ENCODE results near the gene ST6GALNAC3.
"Not testable (repeated sequence)": the region's sequence is repeated elsewhere in the genome, so short reads cannot be mapped to it uniquely, and the experiment has no call there.

Gene ST6GALNAC3

DNA sequence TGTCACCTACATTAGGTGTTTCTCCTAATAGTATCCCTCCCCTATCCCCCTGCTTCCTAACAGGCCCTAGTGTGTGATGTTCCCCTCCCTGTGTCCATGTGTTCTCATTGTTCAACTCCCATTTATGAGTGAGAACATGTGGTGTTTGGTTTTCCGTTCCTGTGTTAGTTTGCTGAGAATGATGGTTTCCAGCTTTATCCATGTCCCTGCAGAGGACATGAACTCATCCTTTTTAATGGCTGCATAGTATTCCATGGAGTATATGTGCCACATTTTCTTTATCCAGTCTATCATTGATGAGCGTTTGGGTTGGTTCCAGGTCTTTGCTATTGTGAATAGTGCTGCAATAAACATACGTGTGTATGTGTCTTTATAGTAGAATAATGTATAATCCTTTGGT lies 267.3 kb downstream of the ST6GALNAC3 start:
- DNase-seq (ENCODE audit: low read depth) = not testable (repeated sequence)

DNA sequence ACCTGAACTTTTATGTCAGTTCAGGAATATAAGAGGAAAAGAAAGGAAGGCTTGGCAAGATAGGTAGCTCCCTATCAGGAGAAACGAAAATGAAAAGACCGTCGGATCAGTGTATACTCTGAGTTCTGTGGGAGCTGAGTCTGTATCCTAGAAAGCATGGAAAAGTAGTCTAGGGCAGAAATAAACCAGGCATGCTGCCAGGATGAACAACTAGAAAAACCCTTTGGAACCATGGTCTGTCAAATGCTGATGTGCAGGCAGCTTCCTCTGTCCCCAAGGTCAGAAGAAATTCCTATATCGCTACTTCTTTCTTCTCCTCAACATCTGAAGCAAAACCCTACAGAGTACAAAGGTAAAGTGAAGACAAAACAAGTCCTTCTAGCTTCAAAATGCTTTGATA lies 268.8 kb downstream of the ST6GALNAC3 start:
- DNase-seq (ENCODE audit: low read depth) = no peak

DNA sequence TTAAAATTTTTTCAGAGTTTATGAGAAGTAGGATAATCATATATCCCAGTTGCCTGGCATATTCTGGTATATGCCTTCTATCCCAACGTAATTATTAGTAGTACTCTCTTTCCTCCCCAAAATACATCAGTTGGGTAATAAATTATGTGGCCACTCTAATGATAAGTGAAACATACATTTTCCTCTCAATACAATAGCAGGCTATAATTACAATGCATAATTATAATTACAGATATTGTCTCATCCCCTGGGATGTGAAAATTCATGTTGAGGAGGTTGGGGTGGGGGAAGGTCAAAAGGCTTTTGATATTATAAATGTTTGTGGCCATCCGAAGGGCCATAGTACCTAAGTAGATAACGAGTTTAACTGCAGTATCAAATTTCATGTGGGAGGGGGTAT lies 277.1 kb downstream of the ST6GALNAC3 start:
- no peak for DNase-seq (ENCODE audit: low read depth)

DNA sequence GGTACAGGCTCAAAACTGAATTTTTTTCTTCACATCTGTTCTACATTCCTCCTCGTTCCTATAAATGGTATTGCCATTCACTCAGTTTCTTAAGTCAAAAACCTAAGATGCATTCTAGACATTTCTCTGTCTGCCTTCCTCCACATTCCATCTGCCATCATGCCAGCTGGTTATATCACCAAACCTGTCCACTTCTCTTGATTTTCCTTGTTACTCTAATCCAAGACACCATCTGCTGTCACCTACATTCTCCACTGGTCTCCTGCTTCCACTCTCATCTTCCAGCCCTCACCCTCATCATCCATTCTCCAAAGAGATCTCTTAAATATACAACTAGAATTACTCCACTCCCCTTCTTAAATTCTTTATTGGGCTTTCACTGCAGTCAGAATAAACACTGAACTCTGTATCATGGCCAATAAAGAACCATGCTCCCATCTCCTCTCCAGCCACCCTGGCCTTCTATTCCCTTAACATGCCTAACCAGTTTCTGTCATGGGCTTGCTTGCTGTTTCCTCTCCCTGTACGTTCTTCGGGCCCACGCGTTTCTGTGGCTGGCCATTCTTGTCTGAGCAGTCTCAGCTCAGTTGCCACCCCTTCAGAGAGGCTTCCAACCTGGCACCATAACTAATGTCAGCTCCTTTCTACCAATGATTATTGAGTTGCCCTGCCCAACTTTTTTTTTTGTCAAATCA lies 278.3 kb downstream of the ST6GALNAC3 start:
- DNase-seq (ENCODE audit: low read depth) = no peak

DNA sequence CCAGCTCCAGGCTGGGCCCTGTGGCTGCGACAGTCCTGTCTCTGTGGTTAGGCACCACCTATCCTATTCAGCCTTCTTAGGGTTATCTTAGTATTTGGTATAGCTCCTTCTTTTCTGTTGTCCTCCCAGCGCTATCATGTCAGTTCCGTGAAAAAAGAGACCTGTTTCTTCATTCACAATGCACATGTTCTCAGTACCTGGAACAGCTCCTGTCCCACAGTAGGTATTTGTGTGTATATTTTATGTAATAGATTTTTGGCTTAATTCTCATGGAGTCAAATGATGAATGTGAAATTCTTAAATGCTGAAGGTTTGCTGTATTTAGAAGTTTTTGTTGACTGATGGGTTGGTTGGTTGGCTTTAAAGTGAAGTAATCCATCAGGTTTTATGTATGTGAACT lies 279.7 kb downstream of the ST6GALNAC3 start:
- no peak for DNase-seq (ENCODE audit: low read depth)

DNA sequence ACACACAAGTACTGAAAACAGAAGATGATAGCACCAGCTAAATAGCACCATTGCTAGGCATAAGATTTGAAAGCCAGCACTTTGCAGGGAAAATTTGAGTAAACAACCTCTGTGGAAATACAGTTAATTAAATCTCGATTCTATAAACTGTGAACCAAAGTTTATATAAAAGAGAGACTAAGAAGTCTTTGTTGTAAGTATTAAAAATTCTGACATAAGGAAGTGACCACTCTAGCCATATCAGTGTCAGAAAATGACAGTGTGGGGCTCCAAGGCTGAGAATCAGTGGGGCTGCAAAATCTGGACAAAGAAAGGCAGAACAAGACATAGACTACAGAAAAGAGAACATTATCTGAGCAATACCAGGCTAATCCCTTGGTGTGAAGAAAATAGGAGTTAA lies 292.2 kb downstream of the ST6GALNAC3 start:
- DNase-seq (ENCODE audit: low read depth) = no peak

DNA sequence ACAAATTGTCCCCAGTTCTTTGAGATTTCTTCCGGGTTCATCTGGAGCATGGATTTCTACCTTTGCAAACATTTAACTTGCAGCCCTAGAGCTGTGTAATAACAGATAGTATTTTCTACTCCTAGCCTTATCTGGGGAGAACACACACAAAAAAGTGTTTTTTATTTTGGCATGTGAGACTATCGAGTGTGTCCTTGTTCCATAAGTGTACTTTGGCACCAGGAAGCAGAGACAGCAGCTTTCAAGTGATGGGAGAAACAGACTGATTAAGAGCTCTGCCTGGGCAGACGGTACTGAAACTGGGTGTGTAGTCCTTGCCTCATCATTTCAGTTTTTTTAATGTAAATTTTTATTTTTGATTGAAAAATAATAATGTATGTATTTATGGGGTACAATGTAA lies 297.4 kb downstream of the ST6GALNAC3 start:
- no peak for DNase-seq (ENCODE audit: low read depth)

DNA sequence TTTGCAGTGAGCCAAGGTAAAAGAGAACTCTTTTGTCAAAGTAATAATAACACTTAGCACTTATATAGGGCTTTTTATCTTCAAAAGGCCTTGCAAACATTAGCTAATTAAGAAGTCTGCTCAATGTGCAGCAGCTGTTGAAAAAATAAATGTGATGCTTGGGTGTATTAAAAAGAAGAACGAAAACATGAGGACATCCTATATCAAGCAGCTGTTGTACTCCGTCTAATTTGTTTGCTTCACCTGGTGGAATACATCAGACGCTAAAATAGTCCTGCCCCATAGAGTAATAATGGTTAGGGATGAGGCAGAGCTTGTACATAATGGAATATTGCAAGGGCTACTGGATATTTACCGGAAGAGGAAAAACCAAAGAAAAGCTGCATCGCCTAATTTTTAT lies 299.5 kb downstream of the ST6GALNAC3 start:
- DNase-seq (ENCODE audit: low read depth) = no peak

DNA sequence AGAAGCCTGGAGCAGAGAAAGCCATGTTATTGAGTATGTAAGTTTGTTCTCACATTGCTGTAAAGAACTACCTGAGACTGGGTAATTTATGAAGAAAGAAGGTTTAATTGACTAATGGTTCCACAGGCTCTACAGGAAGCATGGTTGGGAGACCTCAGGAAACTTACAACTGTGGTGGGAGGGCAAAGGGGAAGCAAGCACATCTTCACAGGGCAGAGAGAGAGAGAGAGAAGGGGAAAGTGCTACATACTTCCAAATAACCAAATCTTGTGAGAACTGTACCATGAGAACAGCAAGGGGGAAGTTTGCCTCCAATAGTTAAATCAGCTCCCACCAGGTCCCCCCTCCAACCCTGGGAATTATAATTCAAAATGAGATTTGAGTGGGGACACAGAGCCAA lies 302.7 kb downstream of the ST6GALNAC3 start:
- no peak for DNase-seq (ENCODE audit: low read depth)

DNA sequence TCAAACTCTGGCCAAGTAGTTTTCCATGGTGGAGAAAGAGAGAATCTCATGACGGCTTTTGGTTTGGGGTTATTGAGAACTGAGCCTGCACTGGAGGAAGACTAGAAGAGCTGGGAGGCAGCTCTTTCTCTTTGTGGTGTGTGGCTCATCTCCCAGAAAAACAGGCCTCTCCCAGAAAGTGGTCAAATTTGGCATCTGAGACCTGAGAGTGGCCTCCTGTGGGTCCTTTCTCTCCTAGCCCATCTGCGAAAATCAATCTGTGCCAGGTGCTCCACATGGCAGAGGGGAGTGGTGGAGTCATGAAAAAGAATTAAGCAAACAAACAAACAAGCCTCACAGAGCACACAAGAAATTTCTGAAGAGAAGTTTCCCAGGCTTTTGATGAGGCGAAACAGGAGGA lies 305.0 kb downstream of the ST6GALNAC3 start:
- no peak for DNase-seq (ENCODE audit: low read depth)

DNA sequence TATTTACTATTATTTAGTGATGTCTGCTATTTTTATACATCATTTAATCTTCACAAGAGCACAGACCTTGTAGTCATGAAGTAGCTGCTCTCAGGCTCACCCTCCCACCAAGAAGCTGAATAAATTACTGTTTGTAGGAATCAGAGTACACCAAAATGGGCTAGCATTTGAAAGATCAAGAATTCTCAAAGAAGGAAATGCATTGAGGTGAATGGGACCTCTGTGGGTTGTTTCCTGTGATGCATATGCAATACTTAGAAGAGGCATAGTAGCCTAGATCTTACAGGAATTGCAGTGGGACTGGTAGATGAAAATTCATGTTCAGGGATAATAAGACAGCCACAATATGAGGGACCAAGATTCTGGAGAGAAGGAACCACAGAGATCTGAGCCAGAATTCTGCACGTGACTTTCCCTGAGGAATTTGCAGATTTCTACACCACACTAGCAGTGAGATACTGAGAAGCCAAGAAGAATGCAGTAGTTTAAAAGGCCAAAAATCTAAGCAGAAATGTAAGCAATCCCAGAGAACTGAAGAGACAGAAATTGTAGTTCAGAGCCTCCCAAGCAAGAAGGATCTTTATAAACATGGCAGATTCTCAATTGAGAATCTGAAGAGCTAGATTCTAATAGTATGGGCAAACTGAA lies 307.0 kb downstream of the ST6GALNAC3 start:
- no peak for DNase-seq (ENCODE audit: low read depth)

DNA sequence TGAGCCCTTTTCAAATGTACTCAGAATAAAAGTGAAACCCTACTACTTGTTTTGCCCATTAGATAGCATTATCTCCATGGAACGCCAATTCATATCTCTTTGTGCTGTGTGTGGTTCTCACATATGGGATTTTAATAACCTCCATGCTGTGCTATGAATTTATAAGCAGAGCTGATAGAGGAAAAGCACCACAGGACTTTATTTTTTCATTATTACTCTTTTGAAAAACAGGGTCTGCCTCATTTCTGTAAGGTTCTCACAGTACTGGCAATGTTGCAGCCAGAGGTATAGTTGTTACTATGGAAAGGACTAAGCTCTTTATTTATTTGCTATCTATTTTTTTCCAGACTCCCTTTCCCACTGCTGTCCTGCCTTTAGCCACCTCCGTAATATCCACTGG lies 313.7 kb downstream of the ST6GALNAC3 start:
- no peak for DNase-seq (ENCODE audit: low read depth)

DNA sequence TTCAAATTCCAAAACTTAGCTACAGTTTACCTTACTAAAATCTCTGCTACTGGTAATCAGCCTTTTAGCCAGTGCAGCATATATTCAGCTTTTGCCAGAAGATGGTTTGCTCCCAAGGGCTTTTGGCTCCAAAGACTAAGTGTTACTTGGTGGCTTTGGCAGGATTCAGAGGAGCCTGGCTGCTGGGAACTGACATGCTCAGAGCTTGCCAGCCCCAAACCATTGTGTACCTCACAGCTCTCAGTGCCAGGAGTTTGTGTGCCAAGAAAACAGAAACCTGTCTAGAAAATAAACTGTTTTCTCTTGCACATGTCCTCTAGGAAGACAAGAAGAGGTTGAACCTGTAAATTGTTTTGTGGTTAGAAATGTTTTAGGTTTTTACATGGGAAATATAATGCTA lies 315.9 kb downstream of the ST6GALNAC3 start:
- no peak for DNase-seq (ENCODE audit: low read depth)

DNA sequence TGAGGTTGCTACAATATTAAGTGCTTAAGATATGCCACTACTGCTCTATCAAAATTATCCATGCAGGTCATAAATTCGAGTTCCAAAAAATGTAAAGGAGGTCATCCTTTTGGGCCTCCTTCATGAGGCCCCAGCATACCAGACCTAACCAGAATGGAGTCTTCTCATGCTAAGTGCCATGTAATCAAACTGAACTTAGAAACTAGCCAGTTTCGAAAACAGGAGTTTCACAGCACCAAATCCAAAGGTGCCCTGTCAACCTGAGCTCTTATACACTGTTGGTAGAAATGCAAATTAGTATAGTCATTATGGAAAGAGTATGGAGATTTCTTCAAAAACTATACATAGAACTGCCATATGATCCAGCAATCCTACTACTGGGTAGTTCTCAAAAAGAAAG lies 320.5 kb downstream of the ST6GALNAC3 start:
- no peak for DNase-seq (ENCODE audit: low read depth)

DNA sequence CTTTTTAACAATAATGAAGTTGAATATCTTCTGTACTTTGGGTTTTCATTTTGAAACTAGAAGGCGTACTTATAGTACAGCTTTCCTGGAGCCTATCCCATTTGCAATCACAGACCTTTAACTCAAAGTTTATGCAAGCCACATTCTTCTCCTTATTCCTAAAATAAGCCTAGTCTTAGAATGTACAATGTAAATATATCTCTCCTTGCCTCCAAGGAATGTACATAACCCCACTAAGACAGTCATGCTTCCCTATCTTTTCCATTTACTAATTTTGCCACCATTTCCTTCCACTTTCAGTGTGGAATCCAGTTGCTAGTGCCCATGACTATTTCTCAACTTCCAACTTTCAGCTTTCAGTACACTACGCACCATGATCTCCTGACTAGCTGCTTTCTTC lies 327.6 kb downstream of the ST6GALNAC3 start:
- DNase-seq (ENCODE audit: low read depth) = no peak

DNA sequence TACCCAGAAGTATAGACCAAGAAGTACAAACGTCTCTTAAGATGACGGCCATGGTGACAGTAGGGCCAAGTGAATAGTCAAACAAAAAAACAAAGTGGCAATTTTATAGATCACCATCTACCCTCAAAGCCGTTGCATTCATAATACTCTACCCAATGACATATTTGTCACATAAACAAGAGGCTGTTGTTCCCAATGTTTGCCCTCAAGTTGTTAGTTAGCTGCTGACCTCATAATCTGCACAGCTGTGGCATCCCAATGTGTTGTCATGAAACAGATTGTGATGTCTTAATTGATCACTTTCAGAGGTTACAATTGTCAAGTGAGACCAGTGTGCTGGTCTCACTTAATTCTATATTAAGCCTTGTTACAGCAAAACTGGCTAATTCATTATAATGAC lies 333.8 kb downstream of the ST6GALNAC3 start:
- DNase-seq (ENCODE audit: low read depth) = no peak

DNA sequence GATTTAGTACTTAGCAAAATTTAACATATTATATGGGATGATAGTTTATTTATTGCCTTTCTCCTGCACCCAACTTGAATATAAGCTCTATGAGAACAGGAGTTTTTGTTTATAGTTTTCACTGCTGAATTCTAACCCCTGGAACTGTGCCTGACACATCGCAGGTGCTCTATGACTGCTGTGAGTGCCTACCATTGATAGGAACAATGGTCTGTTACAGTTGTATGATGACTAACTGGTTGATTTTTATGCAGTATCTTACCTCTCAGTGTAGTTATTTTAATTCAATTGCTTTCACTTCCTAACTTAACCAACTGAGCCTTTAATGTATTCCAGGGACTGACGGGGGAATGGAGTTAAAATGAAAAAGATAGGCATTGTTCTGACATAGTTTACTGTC lies 336.0 kb downstream of the ST6GALNAC3 start:
- no peak for DNase-seq (ENCODE audit: low read depth)

DNA sequence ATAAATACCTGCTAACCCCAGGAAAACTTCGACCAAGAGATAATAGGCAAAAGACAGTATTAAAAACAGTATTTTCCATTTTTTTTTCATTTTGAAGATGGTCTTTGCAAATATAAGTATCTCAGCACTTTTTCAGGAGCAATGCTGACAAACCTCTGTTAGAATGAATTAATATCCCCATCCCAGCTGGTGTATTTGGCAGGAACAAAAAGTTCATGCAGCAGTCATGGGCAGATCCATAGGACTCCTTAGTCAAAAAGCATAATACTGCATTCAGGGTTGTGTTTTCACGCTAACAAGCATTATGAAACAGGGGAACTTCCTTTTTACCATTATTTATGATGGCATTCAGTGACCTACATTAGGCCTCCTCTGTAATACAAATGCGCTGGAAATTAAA lies 344.0 kb downstream of the ST6GALNAC3 start:
- DNase-seq (ENCODE audit: low read depth) = no peak

DNA sequence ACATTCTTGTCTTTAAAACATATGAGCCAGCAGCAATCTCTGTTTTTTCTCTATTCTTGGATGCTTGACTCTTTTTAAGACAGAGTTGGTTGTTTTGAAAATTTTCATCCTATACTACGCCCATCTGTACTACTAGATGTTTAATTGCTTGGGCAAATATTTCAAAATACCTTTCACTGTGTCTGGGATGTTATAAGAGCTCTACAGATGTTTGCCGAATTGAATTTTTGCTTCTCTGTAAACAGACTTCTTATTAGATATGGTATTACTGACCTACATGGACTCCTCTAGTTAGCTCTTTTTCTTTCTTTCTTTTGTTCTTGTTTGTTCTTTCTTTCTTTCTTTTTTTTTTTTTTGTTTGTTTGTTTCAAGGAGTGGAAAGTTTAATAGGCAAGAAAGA lies 345.1 kb downstream of the ST6GALNAC3 start:
- DNase-seq (ENCODE audit: low read depth) = no peak

DNA sequence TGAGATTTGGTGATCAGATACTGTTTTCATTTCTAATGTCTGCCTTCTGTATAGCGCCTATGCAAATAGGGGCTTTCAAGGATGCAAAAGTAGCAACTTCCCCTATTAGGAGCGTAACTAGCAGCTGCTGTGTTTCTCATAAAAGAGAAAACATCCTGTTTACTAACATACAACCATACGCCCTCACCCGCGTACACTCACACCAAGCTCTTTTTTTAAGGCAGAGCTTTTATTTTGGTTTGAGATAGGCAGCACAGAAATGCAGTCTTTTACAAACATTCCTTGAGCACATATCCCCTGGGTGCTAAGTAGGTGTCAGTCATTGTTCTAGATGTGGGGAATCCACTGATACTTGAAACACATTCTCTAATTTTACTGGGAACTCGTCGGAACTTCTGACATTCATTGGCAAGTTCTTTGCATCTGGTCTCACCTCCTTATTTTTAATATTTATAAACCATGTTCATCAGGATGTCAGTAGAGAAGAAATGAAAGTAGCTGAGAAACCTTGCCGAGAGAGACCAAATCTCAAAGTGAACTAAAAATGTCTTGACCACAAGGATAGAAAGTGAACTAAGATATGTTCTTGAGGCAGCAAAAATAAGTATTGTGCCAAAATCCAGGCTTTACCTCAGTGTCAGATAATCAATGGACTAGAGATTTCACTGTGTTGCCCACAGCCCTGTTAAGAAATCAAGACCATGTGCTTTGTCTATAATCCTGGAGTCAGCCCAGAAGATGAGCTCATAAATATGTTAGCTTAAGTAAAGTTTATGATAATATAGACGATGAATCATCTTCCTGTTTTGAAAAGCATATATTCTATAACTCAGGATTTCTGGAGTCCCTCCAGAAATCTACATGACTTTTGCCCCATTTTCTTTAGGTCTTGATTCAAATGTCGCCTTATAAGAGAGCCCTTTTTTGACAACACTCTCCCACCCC lies 350.9 kb downstream of the ST6GALNAC3 start:
- no peak for DNase-seq (ENCODE audit: low read depth)

DNA sequence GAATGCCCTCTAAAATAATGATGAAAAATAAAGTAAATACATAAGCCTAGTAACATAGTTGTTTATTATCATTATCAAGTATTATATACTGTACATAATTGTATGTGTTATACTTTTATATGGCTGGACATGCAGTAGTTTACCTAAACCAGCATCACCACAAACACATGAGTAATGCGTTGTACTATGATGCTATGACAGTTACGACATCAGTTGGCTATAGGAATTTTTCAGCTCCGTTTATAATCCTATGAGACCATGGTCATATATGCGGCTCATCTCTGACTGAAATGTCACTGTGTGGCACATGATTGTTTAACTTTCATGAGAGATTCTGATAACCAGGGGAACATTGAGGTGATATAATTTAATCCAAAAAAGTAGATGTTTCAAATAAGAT lies 352.1 kb downstream of the ST6GALNAC3 start:
- no peak for DNase-seq (ENCODE audit: low read depth)

DNA sequence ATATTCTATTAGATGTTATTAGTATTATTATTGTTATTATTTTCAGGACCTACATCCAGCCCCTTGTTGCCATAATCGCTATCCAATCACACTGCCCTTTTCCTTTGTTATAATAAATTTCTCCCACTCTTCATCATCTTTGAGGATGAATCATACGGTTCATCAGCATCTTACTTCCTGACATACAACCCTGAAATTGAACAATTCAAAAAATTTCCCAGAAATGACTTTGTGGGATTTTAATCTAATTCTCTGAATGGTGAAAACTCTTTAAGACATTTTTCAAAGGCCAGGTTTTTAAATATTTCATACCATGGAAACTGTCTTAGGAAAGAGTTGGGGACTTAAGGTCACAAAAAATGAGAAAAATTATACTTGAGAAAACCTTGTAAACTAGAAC lies 353.5 kb downstream of the ST6GALNAC3 start:
- DNase-seq (ENCODE audit: low read depth) = no peak

DNA sequence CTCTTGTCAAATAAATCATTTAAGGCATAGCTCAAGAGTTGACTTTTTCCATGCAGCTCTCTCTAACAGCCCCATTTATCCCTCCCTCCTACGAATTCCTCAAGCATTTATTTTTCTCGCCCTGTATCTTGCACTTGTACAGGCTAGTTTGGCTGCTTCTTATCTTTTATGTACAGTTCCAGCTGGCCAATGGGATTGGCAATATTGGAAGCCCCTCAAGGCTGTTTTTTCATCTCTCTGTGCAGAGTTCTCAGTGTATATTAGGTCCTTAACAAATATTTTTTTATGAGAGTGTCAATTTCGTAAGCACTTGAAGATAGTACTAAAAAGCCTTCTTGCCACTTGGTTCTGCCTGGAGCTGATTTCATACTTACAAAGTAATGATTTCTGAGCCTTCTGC lies 356.0 kb downstream of the ST6GALNAC3 start:
- DNase-seq (ENCODE audit: low read depth) = no peak
